Cardiac muscle cell (in vitro differentiated cells and primary cell): ENCODE measurements around the gene NBAS. TPM values are rescaled to one million over a fixed set of nuclear protein-coding genes. Genes with fewer than 3 reads are reported as not detected.
A peak's percentile ranks its signal among the peaks of the same experiment; 100 is the strongest.

Experiments
- DNase-seq, 2 donors: peaks; one replicate each; pipeline versions ENCODE4 v3.0.0 to v3.0.0-alpha.2; 2010 to 2017; ENCODE audit warnings: low read depth in 1 of 2, low spot score in 1 of 2
- H3K27ac ChIP-seq: fragments of 200-600 bp; sonication (generic); 2 replicates; pipeline ENCODE4 v1.5.1; 2016
- H3K27me3 ChIP-seq: fragments of 200-600 bp; sonication (generic); 2 replicates; pipeline ENCODE4 v1.6.0; 2016; ENCODE audit warnings: control low read depth
- H3K36me3 ChIP-seq: fragments of 200-600 bp; sonication (generic); 2 replicates; pipeline ENCODE4 v1.5.1; 2016; ENCODE audit warnings: control low read depth
- H3K4me1 ChIP-seq: fragments of 200-600 bp; sonication (generic); 2 replicates; pipeline ENCODE4 v1.8.1; 2017; ENCODE audit warnings: low read depth, mild to moderate bottlenecking, mixed run types
- H3K4me3 ChIP-seq: fragments of 200-600 bp; sonication (generic); 2 replicates; pipeline ENCODE4 v1.5.1; 2016; ENCODE audit warnings: mild to moderate bottlenecking
- H3K9me3 ChIP-seq: fragments of 200-600 bp; sonication (generic); 2 replicates; pipeline ENCODE4 v1.5.1; 2017; ENCODE audit warnings: low read depth, mild to moderate bottlenecking, control low read depth
- polyA plus RNA-seq: library from polyadenylated mRNA; unstranded; fragments of >200 nt; fragmentation: Nextera tagmentation; extraction: Ambion mirVana; gene quantifications from 2 replicates; pipeline ENCODE4 v1.2.1, GENCODE V29; 2016
- total RNA-seq: library from RNA; depleted of rRNA; stranded (reverse); fragments of >200 nt; gene quantifications from 2 replicates; pipeline ENCODE4 v1.2.3, GENCODE V29; 2016
- TF ChIP-seq, protein P1 (sequence below): IDR thresholded peaks from 2 replicates; pipeline ENCODE4 v1.5.1; 2012; ENCODE audit warnings: low read depth, mild to moderate bottlenecking, low read length

Gene NBAS
- total and polyA plus RNA-seq, 2 experiments from 2014 or later = 32.4 to 74.8 TPM

GRCh38 chr2:15265889-15266288 is 295.2 kb downstream of the NBAS start:
- Histone ChIP-seq H3K36me3 (no peaks in the 10 kb centered on the region), H3K4me1 (peaks cover 9% of the 10 kb centered on the region), H3K27me3 (no peaks in the 10 kb centered on the region), H3K9me3 (no peaks in the 10 kb centered on the region), H3K4me3 (no peak overlapping the region), H3K27ac (no peak overlapping the region)
- TF ChIP-seq, protein P1, sequence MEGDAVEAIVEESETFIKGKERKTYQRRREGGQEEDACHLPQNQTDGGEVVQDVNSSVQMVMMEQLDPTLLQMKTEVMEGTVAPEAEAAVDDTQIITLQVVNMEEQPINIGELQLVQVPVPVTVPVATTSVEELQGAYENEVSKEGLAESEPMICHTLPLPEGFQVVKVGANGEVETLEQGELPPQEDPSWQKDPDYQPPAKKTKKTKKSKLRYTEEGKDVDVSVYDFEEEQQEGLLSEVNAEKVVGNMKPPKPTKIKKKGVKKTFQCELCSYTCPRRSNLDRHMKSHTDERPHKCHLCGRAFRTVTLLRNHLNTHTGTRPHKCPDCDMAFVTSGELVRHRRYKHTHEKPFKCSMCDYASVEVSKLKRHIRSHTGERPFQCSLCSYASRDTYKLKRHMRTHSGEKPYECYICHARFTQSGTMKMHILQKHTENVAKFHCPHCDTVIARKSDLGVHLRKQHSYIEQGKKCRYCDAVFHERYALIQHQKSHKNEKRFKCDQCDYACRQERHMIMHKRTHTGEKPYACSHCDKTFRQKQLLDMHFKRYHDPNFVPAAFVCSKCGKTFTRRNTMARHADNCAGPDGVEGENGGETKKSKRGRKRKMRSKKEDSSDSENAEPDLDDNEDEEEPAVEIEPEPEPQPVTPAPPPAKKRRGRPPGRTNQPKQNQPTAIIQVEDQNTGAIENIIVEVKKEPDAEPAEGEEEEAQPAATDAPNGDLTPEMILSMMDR = no peak
- no peak for DNase-seq

GRCh38 chr2:15263976-15264685 is 297.0 kb downstream of the NBAS start:
- TF ChIP-seq, protein P1 = no peak
- Histone ChIP-seq H3K36me3 (no peaks in the 10 kb centered on the region), H3K9me3 (no peaks in the 10 kb centered on the region), H3K4me3 (no peak overlapping the region), H3K4me1 (peaks cover 8% of the 10 kb centered on the region), H3K27me3 (no peaks in the 10 kb centered on the region), H3K27ac (no peak overlapping the region)
- no peak for DNase-seq

DNA sequence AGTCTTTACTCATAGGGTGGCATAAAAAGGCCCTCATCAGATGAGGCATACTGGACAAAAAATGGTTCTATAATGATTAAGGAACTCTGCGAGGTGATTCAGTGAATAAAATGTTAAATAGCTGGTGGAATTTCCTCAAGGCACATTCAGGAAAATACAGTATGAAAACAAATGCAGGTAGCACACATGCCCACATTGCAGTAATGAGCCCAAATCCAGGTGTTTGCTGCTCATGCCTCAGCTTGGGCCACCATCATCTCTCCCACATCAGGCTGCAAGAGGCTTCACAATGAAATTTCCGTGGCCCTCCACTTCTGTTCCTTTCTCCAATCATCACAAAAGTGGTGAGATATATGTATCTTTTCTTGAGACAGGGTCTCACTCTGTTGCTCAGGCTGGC is 298.3 kb downstream of the NBAS start:
- no peak for DNase-seq
- TF ChIP-seq, protein P1 = no peak
- Histone ChIP-seq H3K4me1 (no peaks in the 10 kb centered on the region), H3K27me3 (no peaks in the 10 kb centered on the region), H3K9me3 (no peaks in the 10 kb centered on the region), H3K27ac (no peak overlapping the region), H3K36me3 (no peaks in the 10 kb centered on the region), H3K4me3 (no peak overlapping the region)

- no peak overlapping the region for H3K27ac ChIP-seq
- no peak for DNase-seq
- TF ChIP-seq, protein P1 = no peak
- no peaks in the 10 kb centered on the region for H3K9me3 ChIP-seq
- no peaks in the 10 kb centered on the region for H3K36me3 ChIP-seq
- H3K4me3 ChIP-seq = no peak overlapping the region
- no peaks in the 10 kb centered on the region for H3K27me3 ChIP-seq
- no peaks in the 10 kb centered on the region for H3K4me1 ChIP-seq
Measured at GRCh38 chr2:15260835-15261234, 300.3 kb downstream of the NBAS start.

- Histone ChIP-seq H3K9me3 (no peaks in the 10 kb centered on the region), H3K27me3 (no peaks in the 10 kb centered on the region), H3K27ac (no peak overlapping the region), H3K36me3 (no peaks in the 10 kb centered on the region), H3K4me3 (no peak overlapping the region), H3K4me1 (no peaks in the 10 kb centered on the region)
- TF ChIP-seq, protein P1 = no peak
- DNase-seq = peak in 1 of 2 donors; percentile 11
Measured at GRCh38 chr2:15260196-15260595, 300.9 kb downstream of the NBAS start.
